ENCODE measurements around the gene CELSR1.
"Not testable (repeated sequence)": the region's sequence is repeated elsewhere in the genome, so short reads cannot be mapped to it uniquely, and the experiment has no call there.

Gene CELSR1

DNA sequence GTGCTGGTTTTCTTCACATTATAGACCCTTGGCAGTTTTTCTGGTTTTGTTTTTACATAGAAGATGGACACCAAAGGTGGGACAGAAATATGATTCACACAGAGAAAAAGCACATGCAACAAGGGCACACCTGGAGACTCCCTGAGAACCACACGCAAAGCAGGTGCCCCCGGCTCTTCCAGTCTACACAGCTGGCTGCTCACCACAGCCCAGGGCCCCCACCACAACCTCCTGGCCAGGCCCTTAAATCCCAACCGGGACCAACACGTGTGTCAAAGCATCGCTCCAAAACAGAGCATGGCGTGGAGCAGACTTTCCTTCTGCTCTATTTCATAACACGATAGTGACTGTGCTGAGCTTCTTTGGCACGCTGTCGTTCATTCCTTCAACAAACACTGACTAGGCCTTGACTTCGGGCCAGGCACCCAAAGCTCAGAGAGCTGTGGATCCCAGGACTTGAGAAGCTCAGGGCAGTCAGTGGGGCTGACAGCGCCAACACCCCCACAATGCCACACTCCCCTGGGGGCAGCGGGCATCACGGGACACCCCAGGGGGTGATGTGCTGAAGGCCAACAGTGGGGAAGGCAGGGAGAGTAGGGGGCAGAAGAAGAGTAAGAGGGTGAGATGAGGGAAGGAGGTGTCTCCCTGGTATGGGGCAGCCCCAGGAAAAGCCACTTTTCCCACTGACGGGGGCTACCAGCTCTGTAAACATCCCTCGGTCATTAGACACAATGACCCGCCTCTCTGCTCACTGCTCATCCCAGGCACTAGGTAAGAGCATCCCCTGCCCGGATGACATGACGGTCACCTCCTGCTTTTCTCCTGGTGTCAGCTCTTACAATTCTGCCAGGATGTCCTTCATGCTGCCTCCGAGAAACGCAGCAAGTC lies 26.0 kb downstream of the CELSR1 start:
- no peak for DNase-seq

GRCh38 chr22:46509416-46510089 lies 27.9 kb downstream of the CELSR1 start:
- DNase-seq: no peak

DNA sequence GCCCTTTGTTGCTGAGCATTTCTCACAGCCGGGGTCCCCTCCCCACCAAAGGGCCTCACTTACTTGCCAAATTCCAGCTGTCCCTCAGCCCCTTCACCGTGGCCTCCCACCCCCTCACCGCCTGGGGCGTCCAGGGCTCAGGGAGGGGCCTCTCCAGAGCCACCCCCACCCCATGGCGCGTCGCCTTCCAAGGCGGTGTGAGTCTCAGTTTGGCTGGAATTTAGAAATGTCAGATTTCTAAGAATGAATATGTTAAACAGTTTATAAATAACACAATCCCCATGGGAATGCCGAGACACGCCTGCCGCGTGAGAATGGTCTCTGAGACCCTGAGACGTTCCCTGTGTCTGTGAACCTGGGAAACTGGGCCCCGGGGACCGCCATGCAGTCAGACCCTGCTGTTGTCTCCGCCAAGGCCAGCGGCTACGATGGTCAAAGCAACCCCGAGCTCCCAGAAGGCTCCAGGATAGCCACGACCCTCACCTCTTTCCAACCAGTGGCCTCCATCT lies 28.9 kb downstream of the CELSR1 start:
- DNase-seq: peak; percentile 30

DNA sequence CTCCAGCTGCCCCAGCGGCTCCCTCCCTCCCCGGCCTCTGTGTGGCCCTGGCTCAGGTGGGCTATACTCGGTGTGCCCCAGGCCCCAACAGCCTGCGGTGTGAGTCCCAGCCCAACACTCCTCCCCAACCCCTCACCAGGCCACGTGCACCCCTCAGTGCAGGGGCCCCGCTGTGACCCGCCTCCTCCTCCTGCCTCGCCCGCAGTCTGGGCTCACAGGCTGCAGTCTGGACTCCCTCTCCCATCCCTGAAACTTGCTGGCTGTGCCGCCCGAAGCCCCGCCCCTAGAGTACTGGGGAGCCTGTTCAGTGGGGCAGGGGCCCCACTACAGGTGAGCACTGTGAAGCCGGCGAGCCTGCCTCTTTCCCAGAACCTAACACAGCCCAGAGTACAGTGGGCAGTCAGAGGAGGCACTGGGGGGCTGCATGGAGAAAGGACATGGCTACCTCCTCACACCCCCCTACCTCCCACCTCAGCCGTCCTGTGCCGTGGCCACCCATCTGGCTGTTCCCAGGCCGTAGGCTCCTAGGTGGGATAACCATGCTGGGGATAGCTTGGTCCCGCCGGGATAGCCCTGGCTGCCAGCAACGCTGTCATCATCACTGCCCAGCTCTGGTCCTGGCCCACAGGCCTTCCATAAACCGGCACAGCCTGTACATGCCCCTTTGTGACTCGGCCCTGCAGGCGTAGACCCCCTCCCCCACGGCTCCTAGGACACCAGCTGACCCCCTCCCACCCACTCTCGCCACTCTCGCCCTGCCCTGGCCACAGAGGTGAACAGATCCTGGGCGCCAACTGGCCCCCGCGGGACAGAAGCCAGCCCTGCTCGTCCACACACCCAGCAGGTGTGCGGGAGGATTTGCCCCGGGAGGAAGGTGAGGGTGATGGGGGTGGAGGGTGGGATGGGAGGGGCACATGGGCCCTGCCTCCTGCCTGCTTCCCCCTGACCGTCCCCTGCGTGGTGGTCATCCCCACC lies 29.7 kb downstream of the CELSR1 start:
- no peak for DNase-seq

DNA sequence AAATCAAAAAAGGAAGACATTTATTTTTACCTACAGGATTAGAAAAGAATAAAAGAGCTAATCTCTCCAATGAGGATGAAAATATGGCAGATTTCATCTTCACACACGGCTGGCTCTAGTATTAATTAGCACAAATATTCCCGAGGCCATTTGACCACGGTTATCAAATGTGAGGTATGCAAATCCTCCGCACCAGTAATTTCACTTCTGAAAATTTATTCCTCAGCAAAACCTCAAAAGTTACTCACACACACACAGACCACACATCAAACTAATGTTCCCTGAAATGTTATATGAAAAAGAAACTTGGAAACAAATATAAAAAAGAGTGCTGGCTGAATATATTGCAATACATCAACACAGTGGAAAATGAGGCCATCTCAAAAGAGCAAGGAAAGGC lies 32.8 kb downstream of the CELSR1 start:
- DNase-seq: no peak

- DNase-seq: no peak
These were observed 34.8 kb downstream of the CELSR1 start for GRCh38 chr22:46502440-46503175.

- peak; percentile 75 for DNase-seq
These were observed 35.7 kb downstream of the CELSR1 start for GRCh38 chr22:46501701-46502100.

DNA sequence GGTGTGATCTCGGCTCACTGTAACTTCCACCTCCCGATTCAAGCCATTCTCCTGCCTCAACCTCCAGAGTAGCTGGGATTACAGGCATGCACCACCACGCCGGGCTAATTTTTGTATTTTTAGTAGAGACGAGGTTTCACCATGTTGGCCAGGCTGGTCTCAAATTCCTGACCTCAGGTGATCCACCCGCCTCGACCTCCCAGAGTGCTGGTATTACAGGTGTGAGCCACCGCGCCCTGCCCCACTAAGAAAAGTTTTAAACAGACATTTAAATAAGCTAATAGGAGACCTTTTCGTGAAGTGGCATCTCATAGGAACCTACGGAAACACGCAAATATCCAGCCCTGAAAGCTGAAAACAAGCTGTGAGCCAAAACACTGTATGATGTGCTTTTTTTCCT lies 36.2 kb downstream of the CELSR1 start:
- not testable (repeated sequence) for DNase-seq

DNA sequence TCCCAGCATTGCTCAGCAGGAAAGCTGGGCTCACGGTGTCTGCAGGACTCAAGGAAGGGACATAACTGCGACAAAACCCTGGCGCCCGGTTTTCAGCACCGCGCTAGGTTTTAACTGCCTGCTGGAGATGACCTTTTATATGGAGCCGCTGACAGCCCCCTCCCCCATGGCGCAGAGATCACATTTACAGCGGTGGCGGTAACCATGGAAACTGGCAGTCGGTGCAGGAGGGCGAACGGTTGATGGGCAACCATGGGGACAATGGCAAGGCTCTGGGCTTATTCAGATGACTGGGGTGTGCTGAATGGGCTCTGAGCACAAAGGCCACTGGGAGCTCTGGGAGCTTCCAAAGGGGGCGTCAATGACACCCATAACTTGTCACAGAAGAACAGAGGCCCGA lies 37.2 kb downstream of the CELSR1 start:
- no peak for DNase-seq

GRCh38 chr22:46499805-46500189 lies 37.6 kb downstream of the CELSR1 start:
- no peak for DNase-seq

DNA sequence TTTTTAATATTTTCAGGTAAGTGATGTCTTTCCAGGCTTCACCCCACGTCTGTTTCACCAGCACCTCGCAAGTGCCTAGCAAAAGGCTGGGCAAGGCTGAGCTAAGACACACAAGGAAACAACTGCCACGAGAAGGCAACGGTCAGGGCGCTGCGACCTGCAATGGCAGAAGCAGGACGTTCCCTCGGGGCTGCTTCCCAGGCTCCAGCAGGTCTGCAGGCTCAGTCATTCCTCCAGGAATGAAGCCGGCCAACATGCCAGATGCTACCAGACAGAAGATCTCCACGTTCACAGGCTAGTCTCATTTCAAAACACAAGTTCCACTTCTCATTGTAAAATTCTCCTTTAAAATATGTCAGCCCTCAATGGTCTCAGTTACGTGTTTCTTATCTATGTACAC lies 45.5 kb downstream of the CELSR1 start:
- DNase-seq: no peak

DNA sequence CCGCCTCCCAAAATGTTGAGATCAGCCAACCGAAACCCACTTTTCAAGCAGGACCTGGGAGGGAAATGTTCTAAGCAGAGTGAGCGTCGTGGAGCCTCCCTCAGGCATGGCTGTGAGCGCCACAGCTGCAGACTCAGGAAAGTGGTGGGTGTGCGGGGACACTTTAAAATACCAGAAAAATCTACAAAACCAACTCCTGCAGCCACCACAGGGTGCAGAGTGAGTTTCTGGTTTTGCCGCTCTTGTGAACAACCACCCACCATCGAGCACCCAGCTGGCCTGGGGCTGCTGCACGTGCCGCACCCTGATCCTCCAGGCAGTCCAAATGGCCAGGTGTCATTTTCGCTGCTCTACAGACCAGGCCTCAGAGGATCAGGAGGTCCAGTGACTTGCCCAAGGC lies 46.9 kb downstream of the CELSR1 start:
- no peak for DNase-seq

DNA sequence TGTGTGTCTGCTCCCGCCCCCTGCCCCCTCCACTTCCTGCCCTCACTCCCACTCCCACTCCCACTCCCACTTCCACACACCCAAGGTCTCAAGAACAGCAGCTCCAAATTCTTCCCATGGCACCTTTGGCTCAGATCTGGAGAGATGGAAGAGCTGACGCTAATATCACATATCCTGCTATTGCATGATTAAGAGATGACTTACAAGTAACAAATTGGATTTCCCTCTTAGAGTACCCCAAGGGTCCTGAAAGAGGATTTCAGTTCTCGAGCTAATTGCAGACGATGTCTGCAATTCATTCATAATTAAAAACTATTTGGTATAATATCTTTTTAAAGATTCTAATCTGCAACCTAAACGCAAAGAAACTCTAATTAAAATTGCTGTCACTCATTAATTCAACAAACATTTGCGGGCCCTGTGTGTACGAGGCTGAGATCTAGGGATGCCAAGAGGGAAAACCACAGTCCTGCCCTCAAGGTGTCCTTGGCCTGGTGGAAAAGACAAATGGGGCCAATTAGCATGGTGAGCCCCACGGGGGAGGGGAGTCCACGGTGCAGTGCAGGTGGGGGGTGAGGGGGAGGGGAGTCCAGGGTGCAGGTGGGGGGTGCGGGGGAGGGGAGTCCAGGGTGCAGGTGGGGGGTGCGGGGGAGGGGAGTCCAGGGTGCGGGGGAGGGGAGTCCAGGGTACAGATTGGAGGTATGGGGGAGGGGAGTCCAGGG lies 50.3 kb downstream of the CELSR1 start:
- no peak for DNase-seq

GRCh38 chr22:46484861-46485595 lies 52.4 kb downstream of the CELSR1 start:
- DNase-seq: no peak

DNA sequence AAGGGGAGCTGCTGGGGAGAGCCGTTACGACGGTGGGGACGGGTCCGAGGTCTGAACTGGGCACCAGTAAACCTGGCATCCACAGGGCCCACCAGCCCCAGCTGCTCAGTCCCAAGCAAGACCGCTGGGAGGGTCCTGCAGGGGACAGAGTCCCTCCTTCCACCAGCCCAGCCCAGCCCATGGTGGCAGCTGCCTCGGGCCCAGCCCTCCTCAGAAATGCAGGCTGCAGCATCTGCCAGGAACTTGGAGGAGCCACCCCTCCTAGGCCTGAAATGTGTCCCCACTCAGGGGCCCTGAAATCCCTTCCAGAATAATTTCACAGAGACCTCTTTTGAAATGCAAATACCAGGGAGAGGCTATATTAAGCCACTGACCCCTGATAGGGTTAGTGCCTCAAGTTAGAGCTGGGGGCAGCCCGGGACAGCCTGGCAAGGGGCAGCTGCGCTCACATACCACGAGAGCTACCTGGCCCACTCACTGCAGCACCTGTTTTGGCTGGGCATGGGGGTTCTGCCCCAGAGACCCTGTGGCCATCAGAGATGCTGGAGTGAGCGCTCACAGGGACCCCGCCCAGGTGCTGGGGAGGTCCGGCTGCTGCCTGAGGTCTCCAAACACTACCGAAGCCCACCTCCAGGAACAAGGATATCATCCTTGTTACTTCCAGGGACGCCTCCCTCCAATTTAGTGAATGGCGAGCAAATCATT lies 53.1 kb downstream of the CELSR1 start:
- DNase-seq: no peak

DNA sequence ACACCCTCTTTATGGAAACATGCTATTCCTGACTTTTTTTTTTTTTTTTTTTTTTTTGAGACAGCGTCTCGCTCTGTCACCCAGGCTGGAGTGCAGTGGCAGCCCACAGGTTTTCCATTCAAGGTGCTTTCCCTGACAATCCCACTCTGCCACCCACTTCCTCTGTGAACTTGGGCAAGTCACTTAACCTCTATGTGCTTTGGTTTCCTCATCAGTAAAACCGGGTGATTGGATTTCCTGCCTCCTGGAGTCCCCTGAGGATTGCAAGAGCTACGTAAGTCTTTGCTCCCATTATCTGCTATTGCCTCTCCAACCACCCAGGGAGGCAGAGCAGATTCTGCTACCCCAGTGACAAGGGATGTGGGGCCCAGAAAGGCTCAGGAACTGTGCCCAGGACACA lies 54.1 kb downstream of the CELSR1 start:
- DNase-seq: no peak

- DNase-seq: no peak
These were observed 55.3 kb downstream of the CELSR1 start for GRCh38 chr22:46482056-46482675.

- no peak for DNase-seq
These were observed 56.0 kb downstream of the CELSR1 start for GRCh38 chr22:46481386-46481785.

DNA sequence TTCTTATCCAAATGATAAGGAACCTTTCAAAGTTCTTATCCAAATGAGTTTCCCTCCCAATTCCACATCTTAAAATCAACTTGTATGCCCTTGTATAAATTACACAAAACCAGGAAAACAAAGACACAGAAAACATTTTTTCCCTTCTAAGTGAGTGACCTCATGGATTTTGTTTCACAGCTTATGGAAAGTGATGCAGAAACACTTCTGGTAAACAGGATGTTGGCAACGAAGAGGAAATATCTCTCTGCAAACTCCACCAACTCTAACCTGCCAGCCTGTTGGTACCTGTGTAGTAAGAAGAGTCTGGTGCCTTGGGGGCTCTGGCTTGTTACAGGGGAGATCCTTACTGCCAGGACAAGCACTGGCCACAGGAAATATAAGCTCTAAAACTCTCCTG lies 57.0 kb downstream of the CELSR1 start:
- no peak for DNase-seq

- no peak for DNase-seq
These were observed 58.4 kb downstream of the CELSR1 start for GRCh38 chr22:46479046-46479445.
